Left hindlimb (tissue), 1 donor: Measurements from ENCODE around the gene ZNF37A.
"Not testable (repeated sequence)": the region's sequence is repeated elsewhere in the genome, so short reads cannot be mapped to it uniquely, and the experiment has no call there.

Experiments used
- DNase-seq: peaks from one replicate; pipeline ENCODE4 v3.0.0-alpha.2; 2018

The ZNF37A gene

DNA sequence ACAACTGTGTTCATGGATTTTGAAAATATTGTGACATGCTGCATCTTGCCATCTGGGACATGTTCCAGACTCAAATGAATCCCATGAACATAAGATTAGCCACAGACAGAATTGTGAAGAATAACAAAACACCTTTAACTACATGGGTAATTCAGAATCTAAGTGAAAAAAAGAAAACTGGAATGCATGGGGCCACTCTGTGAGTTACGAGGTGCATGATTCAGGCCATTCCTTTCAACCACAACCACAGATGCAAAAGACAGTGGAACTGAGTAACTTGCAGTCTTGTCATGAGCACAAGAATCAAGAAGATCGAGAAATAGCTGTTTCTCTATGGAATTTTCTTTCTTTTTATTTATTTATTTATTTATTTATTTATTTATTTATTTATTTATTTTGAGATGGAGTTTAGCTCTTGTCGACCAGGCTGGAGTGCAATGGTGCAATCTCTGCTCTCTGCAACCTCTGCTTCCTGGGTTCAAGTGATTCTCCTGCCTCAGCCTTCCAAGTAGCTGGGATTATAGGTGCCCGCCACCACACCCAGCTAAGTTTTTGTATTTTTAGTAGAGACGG, 56.8 kb downstream of the ZNF37A start:
- not testable (repeated sequence) for DNase-seq

DNA sequence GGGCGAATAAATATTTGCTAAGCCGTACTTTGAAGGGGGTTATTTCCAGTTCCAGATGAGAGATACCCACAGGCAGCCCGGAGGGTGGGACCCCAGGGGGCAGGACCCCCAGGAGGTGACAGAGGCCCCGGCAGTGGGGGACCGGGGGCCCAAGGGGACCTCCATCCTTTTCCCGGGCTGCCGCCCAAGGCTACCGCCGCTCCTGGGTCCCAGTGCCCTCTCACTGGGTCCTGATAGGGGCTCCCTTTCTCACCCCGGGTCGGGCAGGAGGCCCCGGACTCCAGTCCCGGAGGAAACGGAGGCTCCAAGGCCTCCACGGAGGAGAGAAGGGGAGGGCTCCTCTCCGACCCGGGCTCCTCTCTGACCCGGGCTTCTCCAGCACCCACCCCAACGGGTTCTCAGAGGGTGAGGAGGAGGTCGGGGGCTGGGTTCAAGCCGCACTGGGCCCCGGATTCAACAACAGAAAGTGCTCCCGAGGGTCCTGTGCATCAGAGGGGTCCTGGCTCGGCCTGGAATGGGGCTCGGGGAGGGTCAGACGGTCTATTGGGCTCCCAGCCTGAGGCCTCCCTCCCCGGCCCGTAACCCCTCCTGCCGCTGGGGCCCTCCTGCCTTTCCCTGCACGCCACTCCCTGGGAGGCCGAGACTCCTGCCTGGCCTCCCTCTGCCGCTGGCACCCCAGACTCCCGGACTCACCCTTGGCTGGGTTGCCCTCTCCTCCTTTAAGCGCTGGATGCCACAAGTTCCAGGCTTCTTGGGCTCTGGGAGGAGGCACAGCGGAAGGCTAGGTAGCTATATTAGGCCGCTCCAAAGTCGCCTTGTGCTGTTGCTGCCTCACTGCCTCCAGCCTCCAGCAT, 62.5 kb downstream of the ZNF37A start:
- no peak for DNase-seq

DNA sequence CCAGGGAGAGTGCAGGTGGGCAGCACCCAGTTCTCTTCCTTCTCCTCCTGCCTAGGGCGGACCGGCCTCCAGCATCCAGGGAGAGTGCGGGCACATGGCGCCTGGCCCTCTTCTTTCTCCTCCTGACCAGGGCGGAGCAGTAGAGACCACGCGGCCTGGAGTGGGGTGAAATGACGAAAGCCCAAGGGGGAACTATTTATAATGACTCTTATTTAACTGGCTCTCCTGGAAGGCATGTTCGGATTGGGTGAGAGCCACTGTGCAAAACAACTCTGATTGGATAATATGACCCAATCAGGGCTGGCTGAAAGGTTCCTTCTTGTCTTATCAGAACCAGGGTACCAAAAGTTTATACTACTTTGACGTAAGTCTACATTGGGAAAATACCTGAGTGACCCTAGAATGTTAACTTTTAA, 63.1 kb downstream of the ZNF37A start:
- no peak for DNase-seq

DNA sequence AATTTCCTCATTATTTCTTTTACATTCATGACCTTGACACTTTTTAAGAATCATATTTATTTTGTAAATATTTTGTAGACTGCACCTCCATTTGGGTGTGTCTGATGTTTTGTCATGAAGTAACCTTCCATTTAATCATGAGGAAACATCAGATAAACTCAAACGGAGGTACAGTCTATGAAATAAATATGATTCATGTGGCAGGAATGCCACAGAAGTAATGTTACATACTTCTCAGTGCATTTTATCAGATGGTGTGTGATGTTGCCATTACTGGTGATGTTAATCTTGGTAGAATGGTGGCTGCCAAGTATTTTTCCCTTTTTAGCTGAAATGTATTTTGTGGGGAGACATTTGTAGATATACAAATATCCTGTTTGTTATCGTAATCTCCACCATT, 64.9 kb downstream of the ZNF37A start:
- DNase-seq = no peak

DNA sequence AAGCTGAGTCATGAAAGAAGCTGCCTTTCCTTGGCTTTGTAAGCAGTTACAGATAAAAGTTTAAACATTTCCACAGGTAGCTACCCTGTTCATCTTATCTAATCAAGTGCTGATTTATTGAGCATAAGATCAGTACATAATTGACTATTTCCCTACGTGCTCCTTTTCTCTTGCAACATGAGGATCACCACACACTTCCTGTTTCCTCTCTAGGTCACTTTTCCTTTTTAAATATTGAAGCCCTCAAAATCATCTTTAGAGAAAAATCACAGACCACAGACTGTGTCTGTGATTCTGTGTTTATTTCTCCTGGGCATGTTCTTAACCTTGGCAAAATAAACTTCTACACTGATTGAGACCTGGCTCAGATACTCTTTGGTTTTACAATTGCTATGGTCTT, 69.5 kb downstream of the ZNF37A start:
- no peak for DNase-seq

DNA sequence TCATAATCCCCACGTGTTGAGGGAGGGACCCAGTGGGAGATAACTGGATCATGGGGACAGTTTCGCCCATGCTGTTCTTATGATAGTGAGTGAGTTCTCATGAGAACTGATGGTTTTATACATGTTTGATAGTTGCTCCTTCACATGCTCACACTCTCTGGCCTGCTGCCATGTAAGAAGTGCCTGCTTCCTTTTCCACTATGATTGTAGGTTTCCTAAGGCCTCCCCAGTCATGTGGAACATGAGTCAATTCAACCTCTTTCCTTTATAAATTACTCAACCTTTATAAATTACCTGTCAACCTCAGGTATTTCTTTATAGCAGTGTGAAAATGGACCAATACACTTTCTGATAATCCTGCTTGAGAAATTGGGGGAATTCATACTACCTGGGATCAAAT, 80.2 kb downstream of the ZNF37A start:
- DNase-seq = no peak

DNA sequence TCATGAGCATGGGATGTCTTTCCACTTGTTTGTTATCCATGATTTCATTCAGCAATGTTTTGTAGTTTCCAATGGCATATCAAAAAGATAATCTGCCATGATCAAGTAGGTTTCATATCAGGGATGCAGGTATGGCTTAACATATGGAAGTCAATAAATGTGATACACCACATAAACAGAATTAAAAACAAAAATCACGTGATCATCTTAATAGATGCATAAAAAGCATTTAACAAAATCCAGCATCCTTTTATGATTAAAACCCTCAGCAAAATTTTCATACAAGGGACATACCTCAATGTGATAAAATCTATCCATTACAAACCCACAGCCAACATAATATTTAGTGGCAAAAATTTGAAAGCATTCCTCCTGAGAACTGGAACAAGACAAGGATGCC, 90.3 kb downstream of the ZNF37A start:
- DNase-seq = no peak
